ENCODE data around the gene SSTR4. TPM values are rescaled to one million over a fixed set of nuclear protein-coding genes. Genes with fewer than 3 reads are reported as not detected.
A peak's percentile ranks its signal among the peaks of the same experiment; 100 is the strongest.

Gene SSTR4
- total RNA-seq, 2 experiments from 2014 or later, result not detected

GRCh38 chr20:23049201-23050075, 14.3 kb downstream of the SSTR4 start, which contains the start of gene THBD:
TSS of gene THBD (minus strand) at chr20:23049672. CDS start at chr20:23049504, 168 bp downstream.
- no peak within 1 kb of the TSS for H3K27ac Mint-ChIP-seq
- ATAC-seq, result peak; percentile 39
- peaks cover 2% of the 10 kb centered on the region for H3K36me3 Mint-ChIP-seq (ENCODE audit: low read depth)
- DNase-seq, result no peak
- ChIA-PET CTCF (interaction anchor here (1.5 to 2.1 kb wide), 4 partner anchors 12 to 358 kb away, joined by 3 to 10 read pairs (median 5); partner anchors contain the start of gene CD93), POLR2A (no interaction called here)
- peaks cover 61% of the 10 kb centered on the region for H3K27me3 Mint-ChIP-seq (ENCODE audit: low read depth)
- H3K9me3 Mint-ChIP-seq (ENCODE audit: insufficient read depth), result no peaks in the 10 kb centered on the region
- H3K4me1 Mint-ChIP-seq (ENCODE audit: low read depth), result peaks cover 6% of the 10 kb centered on the region
- no peak within 1 kb of the TSS for H3K4me3 Mint-ChIP-seq

GRCh38 chr20:23050076-23050838, 15.1 kb downstream of the SSTR4 start:
- ChIA-PET CTCF (interaction anchor here (1.3 to 2.1 kb wide), 5 partner anchors 11 to 359 kb away, joined by 3 to 10 read pairs (median 3); partner anchors contain the start of gene CD93), POLR2A (no interaction called here)
- Mint-ChIP-seq H3K9me3 (ENCODE audit: insufficient read depth) (no peaks in the 10 kb centered on the region), H3K27ac (no peak overlapping the region), H3K27me3 (ENCODE audit: low read depth) (peaks cover 58% of the 10 kb centered on the region), H3K4me1 (ENCODE audit: low read depth) (peaks cover 6% of the 10 kb centered on the region), H3K36me3 (ENCODE audit: low read depth) (peaks cover 2% of the 10 kb centered on the region), H3K4me3 (no peak overlapping the region)
- ATAC-seq (no peak), DNase-seq (no peak)

- Mint-ChIP-seq H3K4me3 (no peak overlapping the region), H3K36me3 (ENCODE audit: low read depth) (peaks cover 2% of the 10 kb centered on the region), H3K27me3 (ENCODE audit: low read depth) (peaks cover 58% of the 10 kb centered on the region), H3K27ac (no peak overlapping the region), H3K4me1 (ENCODE audit: low read depth) (peaks cover 6% of the 10 kb centered on the region), H3K9me3 (ENCODE audit: insufficient read depth) (no peaks in the 10 kb centered on the region)
- CTCF ChIA-PET, result interaction anchor here (0.6 to 2.1 kb wide), 7 partner anchors 10 to 360 kb away, joined by 3 to 10 read pairs (median 3); partner anchors contain the start of gene CD93
- no peak for ATAC-seq
- POLR2A ChIA-PET, result no interaction called here
- peak; percentile 45 for DNase-seq
Observed at GRCh38 chr20:23050847-23051627, 15.9 kb downstream of the SSTR4 start.

GRCh38 chr20:23052904-23053303, 17.8 kb downstream of the SSTR4 start:
- peaks cover 54% of the 10 kb centered on the region for H3K27me3 Mint-ChIP-seq (ENCODE audit: low read depth)
- no peak overlapping the region for H3K4me3 Mint-ChIP-seq
- H3K36me3 Mint-ChIP-seq (ENCODE audit: low read depth), result no peaks in the 10 kb centered on the region
- H3K27ac Mint-ChIP-seq, result no peak overlapping the region
- ChIA-PET POLR2A (no interaction called here), CTCF (no interaction called here)
- DNase-seq (no peak), ATAC-seq (no peak)
- peaks cover 2% of the 10 kb centered on the region for H3K4me1 Mint-ChIP-seq (ENCODE audit: low read depth)
- no peaks in the 10 kb centered on the region for H3K9me3 Mint-ChIP-seq (ENCODE audit: insufficient read depth)

GRCh38 chr20:23058240-23058639, 23.1 kb downstream of the SSTR4 start:
- ATAC-seq, result no peak

GRCh38 chr20:23059001-23059400, 23.9 kb downstream of the SSTR4 start:
- Mint-ChIP-seq H3K27ac (no peak overlapping the region), H3K27me3 (ENCODE audit: low read depth) (peaks cover 18% of the 10 kb centered on the region), H3K9me3 (ENCODE audit: insufficient read depth) (no peaks in the 10 kb centered on the region), H3K4me1 (ENCODE audit: low read depth) (no peaks in the 10 kb centered on the region), H3K36me3 (ENCODE audit: low read depth) (no peaks in the 10 kb centered on the region), H3K4me3 (no peak overlapping the region)
- DNase-seq (no peak), ATAC-seq (no peak)
- ChIA-PET CTCF (no interaction called here), POLR2A (no interaction called here)

More at GRCh38 chr20:23058240-23058639, 23.1 kb downstream of the SSTR4 start:
- Mint-ChIP-seq H3K9me3 (ENCODE audit: insufficient read depth) (no peaks in the 10 kb centered on the region), H3K36me3 (ENCODE audit: low read depth) (no peaks in the 10 kb centered on the region), H3K27ac (no peak overlapping the region), H3K27me3 (ENCODE audit: low read depth) (peaks cover 21% of the 10 kb centered on the region), H3K4me1 (ENCODE audit: low read depth) (no peaks in the 10 kb centered on the region), H3K4me3 (no peak overlapping the region)
- POLR2A ChIA-PET, result no interaction called here
- no peak for DNase-seq
- CTCF ChIA-PET, result no interaction called here

- H3K4me1 Mint-ChIP-seq (ENCODE audit: low read depth), result no peaks in the 10 kb centered on the region
- DNase-seq, result no peak
- H3K27me3 Mint-ChIP-seq (ENCODE audit: low read depth), result peaks cover 18% of the 10 kb centered on the region
- CTCF ChIA-PET, result interaction anchor here (0.7 to 2.9 kb wide), 2 partner anchors 9 to 587 kb away, joined by 3 to 10 read pairs; no protein-coding TSS in a partner anchor
- H3K27ac Mint-ChIP-seq, result no peak overlapping the region
- POLR2A ChIA-PET, result no interaction called here
- no peak overlapping the region for H3K4me3 Mint-ChIP-seq
- no peaks in the 10 kb centered on the region for H3K36me3 Mint-ChIP-seq (ENCODE audit: low read depth)
- no peak for ATAC-seq
- H3K9me3 Mint-ChIP-seq (ENCODE audit: insufficient read depth), result no peaks in the 10 kb centered on the region
Observed at GRCh38 chr20:23059846-23060245, 24.7 kb downstream of the SSTR4 start.

- H3K36me3 Mint-ChIP-seq (ENCODE audit: low read depth), result no peaks in the 10 kb centered on the region
- H3K4me1 Mint-ChIP-seq (ENCODE audit: low read depth), result no peaks in the 10 kb centered on the region
- POLR2A ChIA-PET, result no interaction called here
- no peak overlapping the region for H3K4me3 Mint-ChIP-seq
- ATAC-seq (no peak), DNase-seq (no peak)
- H3K9me3 Mint-ChIP-seq (ENCODE audit: insufficient read depth), result no peaks in the 10 kb centered on the region
- CTCF ChIA-PET, result interaction anchor here (0.6 to 2.9 kb wide), 3 partner anchors 10 to 586 kb away, joined by 3 to 10 read pairs (median 3); no protein-coding TSS in a partner anchor
- H3K27me3 Mint-ChIP-seq (ENCODE audit: low read depth), result peaks cover 19% of the 10 kb centered on the region
- H3K27ac Mint-ChIP-seq, result no peak overlapping the region
Observed at GRCh38 chr20:23060629-23061028, 25.5 kb downstream of the SSTR4 start.

- Mint-ChIP-seq H3K4me3 (no peak overlapping the region), H3K36me3 (ENCODE audit: low read depth) (no peaks in the 10 kb centered on the region), H3K27ac (no peak overlapping the region), H3K4me1 (ENCODE audit: low read depth) (no peaks in the 10 kb centered on the region), H3K9me3 (ENCODE audit: insufficient read depth) (no peaks in the 10 kb centered on the region), H3K27me3 (ENCODE audit: low read depth) (peaks cover 19% of the 10 kb centered on the region)
- ATAC-seq (no peak), DNase-seq (no peak)
- ChIA-PET CTCF (interaction anchor here (0.6 to 2.9 kb wide), 2 partner anchors 11 to 221 kb away, joined by 3 to 10 read pairs; no protein-coding TSS in a partner anchor), POLR2A (no interaction called here)
Observed at GRCh38 chr20:23061262-23061661, 26.1 kb downstream of the SSTR4 start.

GRCh38 chr20:23061734-23062561, 26.8 kb downstream of the SSTR4 start:
- no peak overlapping the region for H3K4me3 Mint-ChIP-seq
- ChIA-PET POLR2A (no interaction called here), CTCF (interaction anchor here (2.9 kb wide), 1 partner anchor 11 kb away, joined by 10 read pairs; no protein-coding TSS in a partner anchor)
- DNase-seq (no peak), ATAC-seq (no peak)
- no peaks in the 10 kb centered on the region for H3K4me1 Mint-ChIP-seq (ENCODE audit: low read depth)
- no peaks in the 10 kb centered on the region for H3K36me3 Mint-ChIP-seq (ENCODE audit: low read depth)
- H3K27ac Mint-ChIP-seq, result no peak overlapping the region
- peaks cover 17% of the 10 kb centered on the region for H3K27me3 Mint-ChIP-seq (ENCODE audit: low read depth)
- H3K9me3 Mint-ChIP-seq (ENCODE audit: insufficient read depth), result no peaks in the 10 kb centered on the region

Measured in activated CD8-positive, alpha-beta T cell treated with anti-CD3 and anti-CD28 coated beads, Interleukin-2, amount 10 ng/mL, durations not matched to agents 7 days and 5 days (primary cell).